Duodenal mucosa (tissue), 2 donors: ENCODE results near the gene SMYD4.
"Not testable (repeated sequence)": the region's sequence is repeated elsewhere in the genome, so short reads cannot be mapped to it uniquely, and the experiment has no call there.

Experiments used
- H3K27ac ChIP-seq: one replicate; pipeline ENCODE4 v1.7.0; 2013; ENCODE audit warnings: low read depth, low read length
- H3K27me3 ChIP-seq, 2 donors: one replicate each; pipeline ENCODE4 v1.7.0; 2013; ENCODE audit warnings: low read length in 2 of 2, control low read depth in 1 of 2; ENCODE audit not compliant: insufficient read depth in 2 of 2, control insufficient read depth in 1 of 2
- H3K36me3 ChIP-seq, 2 donors: one replicate each; pipeline ENCODE4 v1.7.0; 2013; ENCODE audit warnings: low read length in 2 of 2, control low read depth in 1 of 2; ENCODE audit not compliant: insufficient read depth in 2 of 2, control insufficient read depth in 1 of 2
- H3K4me1 ChIP-seq, 2 donors: one replicate each; pipeline ENCODE4 v1.7.0; 2013; ENCODE audit warnings: low read length in 2 of 2, control low read depth in 1 of 2; ENCODE audit not compliant: insufficient read depth in 2 of 2, control insufficient read depth in 1 of 2
- H3K4me3 ChIP-seq, 2 donors: one replicate each; pipeline ENCODE4 v1.7.0; 2013; ENCODE audit warnings: low read length in 2 of 2, low read depth in 1 of 2
- H3K9ac ChIP-seq, 2 donors: one replicate each; pipeline ENCODE4 v1.7.0; 2013; ENCODE audit warnings: low read length in 2 of 2, low read depth in 1 of 2
- H3K9me3 ChIP-seq, 2 donors: one replicate each; pipeline ENCODE4 v1.7.0; 2013; ENCODE audit warnings: low read length in 2 of 2, control low read depth in 1 of 2; ENCODE audit not compliant: control insufficient read depth in 1 of 2

SMYD4 gene

DNA sequence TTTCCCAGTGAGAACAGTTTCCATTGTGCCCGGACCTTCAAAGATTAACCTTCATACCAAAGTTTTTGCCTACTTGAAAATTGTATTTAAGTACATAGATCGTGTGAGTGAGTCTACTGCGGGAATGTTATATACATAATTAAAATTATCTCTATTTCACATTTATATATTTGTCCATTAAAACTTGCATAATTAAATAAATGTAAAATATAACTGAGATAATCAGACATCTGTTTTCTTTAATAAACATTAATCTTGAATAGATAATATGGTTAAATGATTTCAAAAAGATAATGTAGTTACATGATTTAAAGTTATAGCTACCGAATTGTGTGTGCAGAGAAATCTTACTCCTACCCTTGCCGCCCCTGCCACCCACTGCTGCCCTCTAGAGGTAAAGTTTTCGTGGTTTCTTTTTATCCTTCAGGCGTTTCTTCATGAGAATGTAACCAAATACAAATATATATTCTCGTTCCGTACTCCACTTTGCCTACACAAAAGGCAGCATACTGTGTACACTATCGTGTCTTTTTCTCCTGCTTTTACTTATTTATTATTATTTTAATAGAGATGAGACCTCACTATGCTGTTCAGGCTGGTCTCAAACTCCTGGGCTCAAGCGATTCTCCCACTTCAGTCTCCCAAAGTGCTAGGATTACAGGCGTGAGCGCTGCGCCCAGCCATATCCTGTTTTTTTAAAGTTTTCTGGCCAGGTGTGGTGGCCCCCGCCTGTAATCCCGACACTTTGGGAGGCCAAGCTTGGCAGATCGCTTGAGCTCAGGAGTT, 35.7 kb upstream of the SMYD4 start:
- Histone ChIP-seq H3K27ac (no peak overlapping the region), H3K27me3 (no peaks in the 10 kb centered on the region), H3K4me3 (no peak overlapping the region), H3K4me1 (peaks cover 0 to 4% of the 10 kb centered on the region in 2 donors), H3K9ac (no peak overlapping the region), H3K36me3 (peaks cover 0 to 6% of the 10 kb centered on the region in 2 donors), H3K9me3 (no peaks in the 10 kb centered on the region)

- no peak overlapping the region for H3K4me3 ChIP-seq
- peaks cover 0 to 9% of the 10 kb centered on the region in 2 donors for H3K36me3 ChIP-seq
- H3K9ac ChIP-seq, result no peak overlapping the region
- H3K27ac ChIP-seq, result no peak overlapping the region
- no peaks in the 10 kb centered on the region for H3K9me3 ChIP-seq
- H3K27me3 ChIP-seq, result no peaks in the 10 kb centered on the region
- H3K4me1 ChIP-seq, result no peaks in the 10 kb centered on the region
Observed at GRCh38 chr17:1861391-1862010, 31.8 kb upstream of the SMYD4 start.

DNA sequence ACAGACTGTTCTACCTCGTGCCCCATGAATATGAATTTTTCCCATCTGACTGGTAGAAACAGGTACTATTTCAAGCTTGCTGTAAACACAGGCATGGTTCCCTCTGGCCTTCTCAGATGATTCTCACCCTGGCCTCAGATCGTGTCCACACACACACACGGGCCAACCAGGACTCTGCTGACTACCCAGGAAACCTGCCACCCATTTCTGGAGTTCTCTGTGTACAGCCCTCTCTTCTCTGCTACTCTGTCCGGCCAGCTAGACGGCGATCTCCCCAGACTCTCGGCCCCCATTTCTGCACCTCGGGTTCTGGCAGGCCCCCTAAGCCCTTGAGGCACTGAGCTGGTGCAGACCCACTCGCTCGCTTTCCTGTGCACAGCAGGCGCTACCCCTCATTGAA, 31.3 kb upstream of the SMYD4 start:
- H3K27me3 ChIP-seq, result no peaks in the 10 kb centered on the region
- no peak overlapping the region for H3K27ac ChIP-seq
- H3K36me3 ChIP-seq, result peaks cover 0 to 9% of the 10 kb centered on the region in 2 donors
- no peaks in the 10 kb centered on the region for H3K4me1 ChIP-seq
- H3K9me3 ChIP-seq, result no peaks in the 10 kb centered on the region
- no peak overlapping the region for H3K4me3 ChIP-seq
- no peak overlapping the region for H3K9ac ChIP-seq

DNA sequence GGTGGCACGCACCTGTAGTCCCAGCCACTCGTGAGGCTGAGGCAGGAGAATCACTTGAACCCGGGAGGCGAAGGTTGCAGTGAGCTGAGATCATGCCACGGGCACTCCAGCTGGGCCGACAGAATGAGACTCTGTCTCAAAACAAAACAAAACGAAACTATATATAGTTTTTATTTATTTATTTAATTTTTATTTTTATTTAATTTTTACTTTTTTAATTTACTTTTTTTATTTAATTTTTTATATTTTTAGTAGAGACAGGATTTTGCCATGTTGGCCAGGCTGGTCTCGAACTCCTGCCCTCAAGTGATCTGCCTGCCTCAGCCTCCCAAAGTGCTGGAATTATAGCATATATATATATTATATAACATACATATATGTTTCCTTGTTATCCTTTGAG, 26.8 kb upstream of the SMYD4 start:
- not testable (repeated sequence) for H3K27ac ChIP-seq, H3K4me1 ChIP-seq, H3K9ac ChIP-seq, H3K4me3 ChIP-seq, H3K27me3 ChIP-seq, H3K9me3 ChIP-seq
- peaks cover 13 to 44% of the 10 kb centered on the region in 2 donors for H3K36me3 ChIP-seq

GRCh38 chr17:1853698-1854097, 24.0 kb upstream of the SMYD4 start:
- Histone ChIP-seq H3K4me1 (no peaks in the 10 kb centered on the region), H3K4me3 (no peak overlapping the region), H3K27ac (no peak overlapping the region), H3K27me3 (no peaks in the 10 kb centered on the region), H3K9me3 (no peaks in the 10 kb centered on the region), H3K36me3 (peaks cover 16 to 42% of the 10 kb centered on the region in 2 donors), H3K9ac (no peak overlapping the region)

- H3K36me3 ChIP-seq, result peaks cover 19 to 49% of the 10 kb centered on the region in 2 donors
- no peak overlapping the region for H3K27ac ChIP-seq
Observed at GRCh38 chr17:1852327-1852726, 22.6 kb upstream of the SMYD4 start.

DNA sequence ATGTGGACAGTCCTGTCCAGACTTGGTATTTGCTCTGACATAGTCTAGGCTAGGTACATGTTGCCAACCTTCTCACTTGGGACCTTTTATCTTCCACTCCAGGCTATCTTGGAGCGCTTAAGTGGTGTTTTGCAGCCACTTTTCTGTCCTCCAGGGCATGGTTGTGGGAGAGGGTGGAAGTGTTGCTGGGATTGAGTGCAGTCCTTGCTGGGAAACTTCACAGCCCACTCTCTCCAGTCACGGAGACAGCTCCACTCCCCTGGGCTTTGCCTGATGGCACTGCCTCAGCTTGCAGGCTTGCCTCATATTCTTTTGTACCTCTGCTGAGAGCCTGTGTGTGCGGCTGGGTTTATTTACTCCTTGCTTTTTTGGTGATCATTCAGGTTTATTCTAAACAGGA, 17.5 kb upstream of the SMYD4 start:
- H3K4me3 ChIP-seq, result no peak overlapping the region
- H3K4me1 ChIP-seq, result no peaks in the 10 kb centered on the region
- no peaks in the 10 kb centered on the region for H3K9me3 ChIP-seq
- H3K27me3 ChIP-seq, result no peaks in the 10 kb centered on the region
- no peak overlapping the region for H3K9ac ChIP-seq
- H3K36me3 ChIP-seq, result peaks cover 24 to 58% of the 10 kb centered on the region in 2 donors
- H3K27ac ChIP-seq, result no peak overlapping the region

More at GRCh38 chr17:1852327-1852726, 22.6 kb upstream of the SMYD4 start:
- no peaks in the 10 kb centered on the region for H3K9me3 ChIP-seq
- no peaks in the 10 kb centered on the region for H3K4me1 ChIP-seq
- H3K27me3 ChIP-seq, result no peaks in the 10 kb centered on the region
- no peak overlapping the region for H3K4me3 ChIP-seq
- no peak overlapping the region for H3K9ac ChIP-seq

DNA sequence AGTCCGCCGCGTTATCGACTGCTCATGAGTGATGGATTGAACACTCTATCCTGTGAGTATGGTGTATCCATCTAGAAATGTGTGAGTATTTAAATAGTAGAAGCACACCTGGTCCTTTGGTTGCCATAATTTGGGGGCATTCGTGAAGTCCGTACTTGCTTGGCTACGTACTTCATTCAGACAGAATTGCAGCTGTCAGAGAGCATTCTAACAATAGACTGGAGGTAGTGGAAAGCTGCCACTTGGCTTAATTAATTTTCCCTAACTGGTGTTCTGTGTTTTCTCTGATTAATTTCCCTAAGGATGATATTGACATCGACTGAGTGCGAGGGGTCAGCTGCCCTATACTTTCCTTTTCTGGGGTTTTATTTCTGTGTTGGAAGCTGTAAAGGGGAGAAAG, 14.2 kb upstream of the SMYD4 start:
- no peak overlapping the region for H3K9ac ChIP-seq
- no peak overlapping the region for H3K4me3 ChIP-seq
- H3K27ac ChIP-seq, result no peak overlapping the region
- H3K36me3 ChIP-seq, result peaks cover 23 to 47% of the 10 kb centered on the region in 2 donors
- H3K9me3 ChIP-seq, result no peaks in the 10 kb centered on the region
- no peaks in the 10 kb centered on the region for H3K4me1 ChIP-seq
- no peaks in the 10 kb centered on the region for H3K27me3 ChIP-seq

DNA sequence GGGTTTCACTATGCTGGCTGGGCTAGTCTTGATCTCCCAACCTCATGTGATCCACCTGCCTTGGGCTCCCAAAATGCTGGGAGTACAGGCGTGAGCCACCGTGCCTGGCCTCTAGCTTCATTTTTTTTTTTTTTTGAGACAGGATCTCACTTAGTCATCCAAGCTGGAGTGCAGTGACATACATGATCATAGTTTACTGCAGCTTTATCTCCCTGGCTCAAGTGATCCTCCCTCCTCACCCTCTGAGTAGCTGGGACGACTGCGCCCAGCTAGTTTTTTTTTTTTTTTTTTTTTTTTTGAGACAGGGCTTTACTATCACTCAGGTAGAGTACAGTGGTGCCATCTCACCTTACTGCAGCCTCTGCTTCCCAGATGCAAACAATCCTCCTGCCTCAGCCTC, 9.8 kb upstream of the SMYD4 start:
- Histone ChIP-seq H3K36me3 (peaks cover 14 to 20% of the 10 kb centered on the region in 2 donors), H3K4me3 (no peak overlapping the region), H3K4me1 (no peaks in the 10 kb centered on the region), H3K9ac (no peak overlapping the region), H3K27ac (no peak overlapping the region), H3K27me3 (no peaks in the 10 kb centered on the region), H3K9me3 (no peaks in the 10 kb centered on the region)

- no peaks in the 10 kb centered on the region for H3K36me3 ChIP-seq
- H3K4me3 ChIP-seq, result no peak overlapping the region
- no peaks in the 10 kb centered on the region for H3K9me3 ChIP-seq
- H3K27ac ChIP-seq, result no peak overlapping the region
- no peak overlapping the region for H3K9ac ChIP-seq
- no peaks in the 10 kb centered on the region for H3K27me3 ChIP-seq
- peaks cover 11 to 15% of the 10 kb centered on the region in 2 donors for H3K4me1 ChIP-seq
Observed at GRCh38 chr17:1834380-1835149, 4.9 kb upstream of the SMYD4 start.
